Myocyte (in vitro differentiated cells): ENCODE measurements around the gene ZDHHC4. TPM values are rescaled to one million over a fixed set of nuclear protein-coding genes. Genes with fewer than 3 reads are reported as not detected.

Experiments
- DNase-seq: peaks from one replicate; pipeline ENCODE4 v3.0.0-alpha.2; 2012; ENCODE audit warnings: low read depth
- total RNA-seq: library from RNA; depleted of rRNA; stranded (reverse); fragments of >200 nt; gene quantifications from 2 replicates; pipeline ENCODE4 v1.2.3, GENCODE V29; 2014

Gene ZDHHC4
- total RNA-seq, 1 donor from 2014 or later, result 84.3 TPM

GRCh38 chr7:6604458-6604857, 27.2 kb downstream of the ZDHHC4 start:
- DNase-seq, result no peak

GRCh38 chr7:6606866-6607583, 29.8 kb downstream of the ZDHHC4 start:
- no peak for DNase-seq

- DNase-seq, result no peak
Observed at GRCh38 chr7:6607651-6608051, 30.4 kb downstream of the ZDHHC4 start.

- no peak for DNase-seq
Observed at GRCh38 chr7:6608081-6608480, 30.8 kb downstream of the ZDHHC4 start.

GRCh38 chr7:6608794-6609193, 31.5 kb downstream of the ZDHHC4 start:
- DNase-seq, result no peak

GRCh38 chr7:6612819-6613218, 35.6 kb downstream of the ZDHHC4 start:
- no peak for DNase-seq

GRCh38 chr7:6613706-6614105, 36.5 kb downstream of the ZDHHC4 start:
- no peak for DNase-seq

GRCh38 chr7:6614953-6615722, 37.9 kb downstream of the ZDHHC4 start, which contains the start of gene ZNF853:
Gene ZNF853, plus strand, starts transcription at chr7:6615610. Its CDS starts 565 bp downstream, at chr7:6616175.
- DNase-seq, result no peak

- DNase-seq, result peak; percentile 13
Observed at GRCh38 chr7:6615723-6616555, 38.7 kb downstream of the ZDHHC4 start.

GRCh38 chr7:6616854-6617643, 39.8 kb downstream of the ZDHHC4 start:
- no peak for DNase-seq

- DNase-seq, result no peak
Observed at GRCh38 chr7:6618621-6619020, 41.4 kb downstream of the ZDHHC4 start.

GRCh38 chr7:6619961-6620360, 42.7 kb downstream of the ZDHHC4 start:
- no peak for DNase-seq

GRCh38 chr7:6621195-6622133, 44.2 kb downstream of the ZDHHC4 start:
- peak; percentile 11 for DNase-seq

GRCh38 chr7:6622134-6622710, 45.0 kb downstream of the ZDHHC4 start:
- no peak for DNase-seq

- no peak for DNase-seq
Observed at GRCh38 chr7:6623589-6624245, 46.5 kb downstream of the ZDHHC4 start.

GRCh38 chr7:6624246-6624611, 47.0 kb downstream of the ZDHHC4 start:
- no peak for DNase-seq

- no peak for DNase-seq
Observed at GRCh38 chr7:6628045-6628444, 50.8 kb downstream of the ZDHHC4 start.

- no peak for DNase-seq
Observed at GRCh38 chr7:6630007-6630849, 53.0 kb downstream of the ZDHHC4 start.
